ENCODE data around the gene SPATA46. TPM values are rescaled to one million over a fixed set of nuclear protein-coding genes. Genes with fewer than 3 reads are reported as not detected.

SPATA46 gene
- total and polyA plus RNA-seq, 2 of the 8 experiments (the other 6 are each of a cell fraction or from before 2014, with no cell fraction given), result not detected

- TF ChIP-seq CHD7 (IDR thresholded peaks at IDR 0.05; ENCODE audit: insufficient replicate concordance, low read length) (no peak), NANOG (IDR thresholded peaks at IDR 0.05; ENCODE audit: insufficient read depth, low read depth, low read length, poor library complexity, severe bottlenecking) (no peak), RFX5 (IDR thresholded peaks at IDR 0.05; ENCODE audit: borderline replicate concordance, low read depth, low read length) (no peak)
- TF ChIP-seq, protein P1, sequence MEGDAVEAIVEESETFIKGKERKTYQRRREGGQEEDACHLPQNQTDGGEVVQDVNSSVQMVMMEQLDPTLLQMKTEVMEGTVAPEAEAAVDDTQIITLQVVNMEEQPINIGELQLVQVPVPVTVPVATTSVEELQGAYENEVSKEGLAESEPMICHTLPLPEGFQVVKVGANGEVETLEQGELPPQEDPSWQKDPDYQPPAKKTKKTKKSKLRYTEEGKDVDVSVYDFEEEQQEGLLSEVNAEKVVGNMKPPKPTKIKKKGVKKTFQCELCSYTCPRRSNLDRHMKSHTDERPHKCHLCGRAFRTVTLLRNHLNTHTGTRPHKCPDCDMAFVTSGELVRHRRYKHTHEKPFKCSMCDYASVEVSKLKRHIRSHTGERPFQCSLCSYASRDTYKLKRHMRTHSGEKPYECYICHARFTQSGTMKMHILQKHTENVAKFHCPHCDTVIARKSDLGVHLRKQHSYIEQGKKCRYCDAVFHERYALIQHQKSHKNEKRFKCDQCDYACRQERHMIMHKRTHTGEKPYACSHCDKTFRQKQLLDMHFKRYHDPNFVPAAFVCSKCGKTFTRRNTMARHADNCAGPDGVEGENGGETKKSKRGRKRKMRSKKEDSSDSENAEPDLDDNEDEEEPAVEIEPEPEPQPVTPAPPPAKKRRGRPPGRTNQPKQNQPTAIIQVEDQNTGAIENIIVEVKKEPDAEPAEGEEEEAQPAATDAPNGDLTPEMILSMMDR (IDR thresholded peaks at IDR 0.05; ENCODE audit: control extremely low read depth in 1 of 3, insufficient read depth in 1 of 3, low read depth in 1 of 3, low read length in 3 of 3), result no peak
These were observed 29.4 kb downstream of the SPATA46 start (continued) for GRCh38 chr1:162347281-162347680.
